ACC112 (cell line): ENCODE results near the gene MAFG.

Source experiments
- H2AFZ ChIP-seq: fragments of 200-600 bp; sonication (generic); one replicate; pipeline ENCODE4 v1.6.0; 2017; ENCODE audit warnings: antibody characterized with exemption, low read length; ENCODE audit not compliant: unreplicated experiment
- H3K27ac ChIP-seq: fragments of 200-600 bp; sonication (generic); 2 replicates; pipeline ENCODE4 v1.5.1; 2014; ENCODE audit warnings: low read depth, mild to moderate bottlenecking, antibody characterized with exemption, low read length, moderate library complexity
- H3K27me3 ChIP-seq: fragments of 200-600 bp; sonication (generic); 2 replicates; pipeline ENCODE4 v1.6.1; 2014; ENCODE audit warnings: mild to moderate bottlenecking, antibody characterized with exemption, low read length, moderate library complexity, mixed read lengths; ENCODE audit not compliant: insufficient read depth
- H3K36me3 ChIP-seq: fragments of 200-600 bp; sonication (generic); 2 replicates; pipeline ENCODE4 v1.6.1; 2016; ENCODE audit warnings: mild to moderate bottlenecking, antibody characterized with exemption, low read length, moderate library complexity, mixed read lengths; ENCODE audit not compliant: insufficient read depth
- H3K4me1 ChIP-seq: fragments of 200-600 bp; sonication (generic); one replicate; pipeline ENCODE4 v1.6.1; 2016; ENCODE audit warnings: low read length, mixed read lengths; ENCODE audit not compliant: insufficient read depth, unreplicated experiment, control insufficient read depth
- H3K4me3 ChIP-seq: fragments of 200-600 bp; sonication (generic); 2 replicates; pipeline ENCODE4 v1.5.1; 2014; ENCODE audit warnings: mild to moderate bottlenecking, low read depth, low read length
- H3K79me2 ChIP-seq: fragments of 200-600 bp; sonication (generic); one replicate; pipeline ENCODE4 v1.6.0; 2016; ENCODE audit warnings: low read length; ENCODE audit not compliant: control insufficient read depth, unreplicated experiment, insufficient read depth

The MAFG gene

GRCh38 chr17:81903896-81904599 is 23.5 kb downstream of the MAFG start:
- H3K79me2 ChIP-seq = no peaks in the 10 kb centered on the region
- H3K27me3 ChIP-seq = no peaks in the 10 kb centered on the region
- H3K27ac ChIP-seq = no peak overlapping the region
- peaks cover 4% of the 10 kb centered on the region for H3K4me1 ChIP-seq
- H2AFZ ChIP-seq = no peak overlapping the region
- H3K4me3 ChIP-seq = no peak overlapping the region
- peaks cover 4% of the 10 kb centered on the region; the same call in 1 of the 2 replicates for H3K36me3 ChIP-seq

- Histone ChIP-seq H3K4me1 (peaks cover 9% of the 10 kb centered on the region), H3K27me3 (no peaks in the 10 kb centered on the region), H3K27ac (no peak overlapping the region), H3K36me3 (peaks cover 4% of the 10 kb centered on the region; the same call in 1 of the 2 replicates), H3K79me2 (no peaks in the 10 kb centered on the region), H2AFZ (no peak overlapping the region), H3K4me3 (no peak overlapping the region)
Observed at GRCh38 chr17:81903415-81903831, 24.1 kb downstream of the MAFG start.

DNA sequence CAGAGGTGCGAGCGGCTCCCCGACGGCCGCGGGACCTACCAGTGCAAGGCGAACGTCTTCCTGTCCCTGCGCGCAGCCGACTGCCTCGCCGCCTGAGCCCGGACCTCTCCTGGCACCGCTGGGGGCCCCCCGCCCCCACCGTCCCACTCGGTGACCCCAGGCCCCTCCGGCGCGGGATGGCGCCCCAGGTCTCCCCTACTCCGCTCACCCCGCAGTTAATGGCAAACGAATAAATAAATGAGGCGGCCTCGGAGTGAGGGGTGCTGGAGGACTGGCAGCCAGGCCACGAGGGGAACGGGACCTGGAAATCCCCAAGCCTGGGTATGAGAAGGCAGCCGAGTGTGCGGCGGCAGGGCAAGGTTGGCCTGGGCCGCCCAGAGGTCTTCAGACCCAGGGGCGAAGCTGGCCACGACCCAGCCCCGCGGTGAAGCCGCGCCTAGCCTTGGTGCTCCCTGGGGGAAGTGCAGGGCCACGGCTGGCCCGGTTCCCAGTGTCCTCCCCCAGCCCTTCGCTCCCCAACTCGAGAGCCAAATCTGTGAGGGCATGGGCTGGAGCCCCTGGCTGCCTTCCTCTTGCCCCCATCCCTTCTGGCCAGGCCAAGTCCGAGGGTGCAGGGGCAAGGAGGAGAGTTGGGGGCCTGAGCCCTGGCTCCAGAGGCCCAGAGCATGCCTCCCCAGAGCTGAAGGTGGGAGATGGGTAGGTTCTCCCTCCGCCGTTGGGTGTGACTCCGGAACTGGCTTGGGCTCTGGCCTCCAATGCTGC is 24.7 kb downstream of the MAFG start:
- H3K27ac ChIP-seq = no peak overlapping the region
- H3K79me2 ChIP-seq = no peaks in the 10 kb centered on the region
- peaks cover 13% of the 10 kb centered on the region for H3K4me1 ChIP-seq
- no peaks in the 10 kb centered on the region for H3K27me3 ChIP-seq
- no peak overlapping the region for H2AFZ ChIP-seq
- H3K36me3 ChIP-seq = peaks cover 4% of the 10 kb centered on the region; the same call in 1 of the 2 replicates
- H3K4me3 ChIP-seq = peak overlapping the region; percentile 63

- Histone ChIP-seq H3K79me2 (no peaks in the 10 kb centered on the region), H3K4me3 (peak within 1 kb of the TSS; percentile 63), H2AFZ (no peak within 1 kb of the TSS), H3K27ac (no peak within 1 kb of the TSS), H3K27me3 (no peaks in the 10 kb centered on the region), H3K36me3 (peaks cover 4% of the 10 kb centered on the region; the same call in 1 of the 2 replicates), H3K4me1 (peaks cover 20% of the 10 kb centered on the region)
Observed at GRCh38 chr17:81902023-81902652, 25.4 kb downstream of the MAFG start, which contains the start of gene NPB. Gene NPB (plus strand): TSS chr17:81902238. CDS start chr17:81902278, 40 bp downstream.

GRCh38 chr17:81901167-81902022 is 26.1 kb downstream of the MAFG start:
- Histone ChIP-seq H3K27ac (no peak overlapping the region), H2AFZ (no peak overlapping the region), H3K79me2 (no peaks in the 10 kb centered on the region), H3K4me1 (peaks cover 20% of the 10 kb centered on the region), H3K4me3 (peak overlapping the region; percentile 63; the same call in 1 of the 2 replicates), H3K27me3 (no peaks in the 10 kb centered on the region), H3K36me3 (peaks cover 4% of the 10 kb centered on the region; the same call in 1 of the 2 replicates)

- no peaks in the 10 kb centered on the region for H3K79me2 ChIP-seq
- no peak overlapping the region for H3K27ac ChIP-seq
- no peaks in the 10 kb centered on the region for H3K27me3 ChIP-seq
- no peak overlapping the region for H3K4me3 ChIP-seq
- H3K36me3 ChIP-seq = peaks cover 7% of the 10 kb centered on the region; the same call in 1 of the 2 replicates
- H3K4me1 ChIP-seq = peaks cover 20% of the 10 kb centered on the region
- H2AFZ ChIP-seq = no peak overlapping the region
Observed at GRCh38 chr17:81900181-81900820, 27.2 kb downstream of the MAFG start.

DNA sequence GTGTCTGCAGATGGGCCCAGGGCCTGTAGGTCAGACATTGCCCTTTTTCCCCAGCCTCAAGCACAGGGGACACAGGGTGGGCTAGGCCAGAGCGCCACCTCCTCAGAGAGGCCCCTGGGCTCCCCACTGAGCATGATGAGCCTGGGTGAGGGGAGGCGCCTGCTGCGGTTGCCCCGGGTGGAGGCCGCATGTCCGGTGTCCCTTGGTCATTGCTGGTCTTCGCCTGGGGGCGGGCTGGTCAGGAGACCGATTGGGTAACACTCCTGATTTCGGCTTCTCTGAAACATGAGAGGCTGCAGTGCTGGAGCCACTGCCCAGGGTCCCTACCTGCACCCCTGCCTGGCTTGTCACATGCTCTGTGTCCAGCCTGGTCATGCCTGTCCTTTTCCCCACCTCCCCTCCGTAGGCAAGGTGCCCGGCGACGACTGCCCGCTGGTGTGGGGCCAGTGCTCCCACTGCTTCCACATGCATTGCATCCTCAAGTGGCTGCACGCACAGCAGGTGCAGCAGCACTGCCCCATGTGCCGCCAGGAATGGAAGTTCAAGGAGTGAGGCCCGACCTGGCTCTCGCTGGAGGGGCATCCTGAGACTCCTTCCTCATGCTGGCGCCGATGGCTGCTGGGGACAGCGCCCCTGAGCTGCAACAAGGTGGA is 27.9 kb downstream of the MAFG start:
- H3K79me2 ChIP-seq = no peaks in the 10 kb centered on the region
- peak overlapping the region; percentile 91 for H3K27ac ChIP-seq
- peaks cover 20% of the 10 kb centered on the region for H3K4me1 ChIP-seq
- no peaks in the 10 kb centered on the region for H3K27me3 ChIP-seq
- no peak overlapping the region for H2AFZ ChIP-seq
- peaks cover 10% of the 10 kb centered on the region; the same call in 1 of the 2 replicates for H3K36me3 ChIP-seq
- no peak overlapping the region for H3K4me3 ChIP-seq

DNA sequence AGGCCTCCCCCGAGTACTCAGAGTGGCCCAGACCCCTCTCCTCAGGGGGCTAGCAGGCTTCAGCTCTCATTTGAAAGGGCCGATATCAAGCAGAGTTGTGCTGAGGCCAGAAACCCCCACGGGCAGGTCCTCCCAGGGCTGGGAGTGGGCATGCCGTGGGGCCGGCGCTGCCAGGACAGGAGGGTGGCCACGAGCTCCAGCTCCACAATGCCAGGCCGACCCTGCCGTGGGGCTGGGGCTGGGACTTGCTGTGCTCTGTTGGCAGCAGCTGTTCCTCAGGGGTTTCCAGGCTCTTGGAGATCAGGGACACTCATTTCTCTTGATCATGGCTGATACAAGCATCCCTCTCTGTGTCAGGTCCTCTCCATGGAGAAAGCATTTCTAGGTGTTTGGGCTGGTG is 28.6 kb downstream of the MAFG start:
- Histone ChIP-seq H2AFZ (no peak overlapping the region), H3K4me3 (peak overlapping the region; percentile 34; the same call in 1 of the 2 replicates), H3K4me1 (peaks cover 20% of the 10 kb centered on the region), H3K27ac (peak overlapping the region; percentile 91), H3K36me3 (peaks cover 13% of the 10 kb centered on the region; the same call in 1 of the 2 replicates), H3K27me3 (no peaks in the 10 kb centered on the region), H3K79me2 (peaks cover 4% of the 10 kb centered on the region)

- H3K4me1 ChIP-seq = peaks cover 20% of the 10 kb centered on the region
- H3K27ac ChIP-seq = peak overlapping the region; percentile 91
- H3K27me3 ChIP-seq = no peaks in the 10 kb centered on the region
- H2AFZ ChIP-seq = no peak overlapping the region
- H3K4me3 ChIP-seq = peak overlapping the region; percentile 34; the same call in 1 of the 2 replicates
- peaks cover 13% of the 10 kb centered on the region; the same call in 1 of the 2 replicates for H3K36me3 ChIP-seq
- peaks cover 4% of the 10 kb centered on the region for H3K79me2 ChIP-seq
Observed at GRCh38 chr17:81898029-81898866, 29.3 kb downstream of the MAFG start.
